HL-60 (cell line): ENCODE results near the gene PLCB1.

Source experiments
- DNase-seq, 2 experiments: peaks; one replicate each; pipeline ENCODE4 v3.0.0-alpha.2; 2010 to 2020; ENCODE audit warnings: low read depth in 1 of 2, low spot score in 1 of 2
- H3K27ac ChIP-seq: fragments of 250-450 bp; sonication (Bioruptor Pico); replicated peaks from 2 replicates; pipeline ENCODE4 v1.5.1; 2020; ENCODE audit warnings: mild to moderate bottlenecking, moderate library complexity
- H3K27me3 ChIP-seq: fragments of 250-450 bp; sonication (Bioruptor Pico); 2 replicates; pipeline ENCODE4 v1.5.1; 2021; ENCODE audit warnings: mild to moderate bottlenecking, moderate library complexity; ENCODE audit not compliant: insufficient read depth, poor library complexity, severe bottlenecking
- H3K4me3 ChIP-seq: replicated peaks from 2 replicates; pipeline ENCODE4 v1.5.1; 2011; ENCODE audit warnings: mild to moderate bottlenecking, control low read depth, low read length; ENCODE audit not compliant: insufficient read depth
- GABPA ChIP-seq: IDR thresholded peaks from 2 replicates; pipeline ENCODE4 v1.6.1; 2012; ENCODE audit warnings: low read depth
- POLR2AphosphoS5 ChIP-seq: IDR thresholded peaks from 2 replicates; pipeline ENCODE4 v1.6.1; 2012; ENCODE audit warnings: low read depth
- SPI1 ChIP-seq: IDR thresholded peaks from 2 replicates; pipeline ENCODE4 v1.6.1; 2012; ENCODE audit warnings: low read depth, mild to moderate bottlenecking, borderline replicate concordance
- TF ChIP-seq, protein P1 (sequence below): IDR thresholded peaks from one replicate; pipeline ENCODE4 v1.5.1; 2011; ENCODE audit warnings: low read length, control low read depth, inconsistent platforms; ENCODE audit not compliant: insufficient read depth
- TF ChIP-seq, protein P2 (sequence below): IDR thresholded peaks from 2 replicates; pipeline ENCODE4 v1.6.1; 2012; ENCODE audit warnings: low read depth; ENCODE audit not compliant: insufficient replicate concordance

Gene PLCB1

DNA sequence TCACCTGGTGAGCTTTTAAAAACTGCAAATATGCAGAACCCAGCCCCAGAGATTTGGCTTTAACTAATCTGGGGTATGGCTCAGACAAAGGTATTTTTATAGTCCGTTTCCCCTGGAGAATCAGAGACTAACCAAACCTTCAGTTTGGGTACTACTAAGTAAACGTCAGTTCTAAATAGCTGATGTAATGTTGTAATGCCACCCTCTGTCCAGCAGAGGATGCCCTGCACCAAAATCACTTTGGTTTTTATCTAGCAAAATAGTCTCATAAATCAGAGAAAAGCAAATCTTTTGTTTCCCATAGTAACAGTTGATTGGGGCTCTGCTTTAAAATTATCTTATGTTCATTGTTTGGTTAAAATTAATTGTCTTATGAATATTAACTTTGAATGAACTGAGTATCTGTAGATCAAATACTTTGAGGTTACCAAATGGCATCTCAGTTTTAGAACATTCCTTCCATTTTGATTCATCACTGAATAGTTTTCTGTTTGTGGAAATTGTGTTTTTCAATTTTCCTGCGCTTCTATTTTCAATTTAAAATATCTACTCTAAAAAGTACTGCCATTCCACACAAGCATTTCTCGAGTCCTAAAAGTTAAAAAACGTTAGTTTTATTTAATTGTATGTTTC, 658.5 kb downstream of the PLCB1 start:
- peak in 1 of 2 experiments; percentile 6 for DNase-seq
- no peaks in the 10 kb centered on the region for H3K27me3 ChIP-seq
- no peak overlapping the region for H3K27ac ChIP-seq
- no peak for TF ChIP-seq SPI1
- TF ChIP-seq, protein P1, sequence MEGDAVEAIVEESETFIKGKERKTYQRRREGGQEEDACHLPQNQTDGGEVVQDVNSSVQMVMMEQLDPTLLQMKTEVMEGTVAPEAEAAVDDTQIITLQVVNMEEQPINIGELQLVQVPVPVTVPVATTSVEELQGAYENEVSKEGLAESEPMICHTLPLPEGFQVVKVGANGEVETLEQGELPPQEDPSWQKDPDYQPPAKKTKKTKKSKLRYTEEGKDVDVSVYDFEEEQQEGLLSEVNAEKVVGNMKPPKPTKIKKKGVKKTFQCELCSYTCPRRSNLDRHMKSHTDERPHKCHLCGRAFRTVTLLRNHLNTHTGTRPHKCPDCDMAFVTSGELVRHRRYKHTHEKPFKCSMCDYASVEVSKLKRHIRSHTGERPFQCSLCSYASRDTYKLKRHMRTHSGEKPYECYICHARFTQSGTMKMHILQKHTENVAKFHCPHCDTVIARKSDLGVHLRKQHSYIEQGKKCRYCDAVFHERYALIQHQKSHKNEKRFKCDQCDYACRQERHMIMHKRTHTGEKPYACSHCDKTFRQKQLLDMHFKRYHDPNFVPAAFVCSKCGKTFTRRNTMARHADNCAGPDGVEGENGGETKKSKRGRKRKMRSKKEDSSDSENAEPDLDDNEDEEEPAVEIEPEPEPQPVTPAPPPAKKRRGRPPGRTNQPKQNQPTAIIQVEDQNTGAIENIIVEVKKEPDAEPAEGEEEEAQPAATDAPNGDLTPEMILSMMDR, result peak; percentile 97
- H3K4me3 ChIP-seq, result no peak overlapping the region

DNA sequence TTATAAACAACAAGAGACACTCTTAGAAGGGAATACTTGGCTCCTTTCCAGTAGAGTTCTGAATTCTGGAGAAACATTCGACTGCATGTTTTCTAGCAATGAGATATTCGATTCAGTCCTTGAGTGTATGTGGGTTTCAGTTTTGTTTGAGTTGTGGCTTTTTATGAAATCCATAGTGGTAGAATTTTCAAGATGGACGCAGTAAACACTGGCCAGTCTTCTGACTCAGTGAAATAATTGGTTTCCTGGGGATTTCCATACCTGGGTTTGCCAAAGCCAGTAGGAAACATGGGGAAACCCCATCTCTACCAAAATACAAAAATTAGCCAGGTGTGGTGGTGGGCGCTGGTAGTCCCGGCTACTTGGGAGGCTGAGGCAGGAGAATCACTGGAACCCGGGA, 663.3 kb downstream of the PLCB1 start:
- Histone ChIP-seq H3K27ac (no peak overlapping the region), H3K27me3 (no peaks in the 10 kb centered on the region), H3K4me3 (no peak overlapping the region)
- TF ChIP-seq GABPA (no peak), SPI1 (no peak), POLR2AphosphoS5 (no peak)
- TF ChIP-seq, protein P2, sequence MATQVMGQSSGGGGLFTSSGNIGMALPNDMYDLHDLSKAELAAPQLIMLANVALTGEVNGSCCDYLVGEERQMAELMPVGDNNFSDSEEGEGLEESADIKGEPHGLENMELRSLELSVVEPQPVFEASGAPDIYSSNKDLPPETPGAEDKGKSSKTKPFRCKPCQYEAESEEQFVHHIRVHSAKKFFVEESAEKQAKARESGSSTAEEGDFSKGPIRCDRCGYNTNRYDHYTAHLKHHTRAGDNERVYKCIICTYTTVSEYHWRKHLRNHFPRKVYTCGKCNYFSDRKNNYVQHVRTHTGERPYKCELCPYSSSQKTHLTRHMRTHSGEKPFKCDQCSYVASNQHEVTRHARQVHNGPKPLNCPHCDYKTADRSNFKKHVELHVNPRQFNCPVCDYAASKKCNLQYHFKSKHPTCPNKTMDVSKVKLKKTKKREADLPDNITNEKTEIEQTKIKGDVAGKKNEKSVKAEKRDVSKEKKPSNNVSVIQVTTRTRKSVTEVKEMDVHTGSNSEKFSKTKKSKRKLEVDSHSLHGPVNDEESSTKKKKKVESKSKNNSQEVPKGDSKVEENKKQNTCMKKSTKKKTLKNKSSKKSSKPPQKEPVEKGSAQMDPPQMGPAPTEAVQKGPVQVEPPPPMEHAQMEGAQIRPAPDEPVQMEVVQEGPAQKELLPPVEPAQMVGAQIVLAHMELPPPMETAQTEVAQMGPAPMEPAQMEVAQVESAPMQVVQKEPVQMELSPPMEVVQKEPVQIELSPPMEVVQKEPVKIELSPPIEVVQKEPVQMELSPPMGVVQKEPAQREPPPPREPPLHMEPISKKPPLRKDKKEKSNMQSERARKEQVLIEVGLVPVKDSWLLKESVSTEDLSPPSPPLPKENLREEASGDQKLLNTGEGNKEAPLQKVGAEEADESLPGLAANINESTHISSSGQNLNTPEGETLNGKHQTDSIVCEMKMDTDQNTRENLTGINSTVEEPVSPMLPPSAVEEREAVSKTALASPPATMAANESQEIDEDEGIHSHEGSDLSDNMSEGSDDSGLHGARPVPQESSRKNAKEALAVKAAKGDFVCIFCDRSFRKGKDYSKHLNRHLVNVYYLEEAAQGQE, result no peak
- TF ChIP-seq, protein P1, result no peak
- no peak for DNase-seq

DNA sequence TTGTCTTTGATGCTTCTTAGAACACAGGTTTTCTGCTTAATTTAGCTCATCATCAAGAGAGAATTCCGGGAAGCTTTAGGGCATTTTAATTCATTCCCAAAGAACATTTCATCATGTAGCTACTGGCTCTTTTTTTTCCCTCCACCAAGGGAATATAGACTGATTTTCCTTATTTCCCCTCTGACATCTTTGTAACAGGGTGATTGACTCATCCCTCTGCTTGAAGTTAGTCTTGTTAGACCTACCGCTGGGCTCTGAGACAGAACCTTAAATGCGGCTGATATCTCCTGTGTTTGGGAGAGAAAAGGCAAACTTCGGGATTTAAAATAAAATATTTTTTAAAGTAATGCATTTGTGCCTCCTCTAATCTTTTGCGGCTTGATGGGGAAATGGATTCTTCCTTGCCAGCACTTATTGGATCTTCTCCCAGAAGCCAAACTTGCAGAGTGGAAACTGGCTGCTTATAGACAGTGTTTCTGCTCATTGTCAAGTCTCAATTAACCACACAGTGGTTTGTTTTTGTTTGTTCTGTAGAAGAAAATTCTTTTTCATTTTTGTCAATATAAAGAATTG, 664.1 kb downstream of the PLCB1 start:
- Histone ChIP-seq H3K27me3 (no peaks in the 10 kb centered on the region), H3K27ac (no peak overlapping the region), H3K4me3 (no peak overlapping the region)
- DNase-seq, result no peak
- no peak for TF ChIP-seq SPI1
- TF ChIP-seq, protein P2, result no peak

DNA sequence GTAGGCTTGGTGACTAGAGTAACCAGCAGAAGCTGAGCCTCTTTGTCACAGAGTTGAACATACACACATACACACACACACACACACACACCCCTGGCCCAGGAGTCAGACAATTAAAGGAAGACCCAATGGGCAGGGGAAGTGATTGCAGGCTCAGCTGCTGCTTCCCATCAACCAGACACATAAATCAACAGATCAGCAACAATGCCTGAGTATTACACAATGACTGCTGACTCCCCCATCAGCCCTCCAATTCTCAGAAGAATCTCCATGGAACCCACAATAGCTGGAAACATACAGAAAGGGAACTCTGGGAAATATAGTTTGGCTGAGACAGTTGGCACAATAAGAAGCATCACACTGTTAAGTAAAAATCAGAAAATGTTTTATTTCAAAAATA, 666.4 kb downstream of the PLCB1 start:
- H3K4me3 ChIP-seq, result no peak overlapping the region
- H3K27me3 ChIP-seq, result no peaks in the 10 kb centered on the region
- no peak overlapping the region for H3K27ac ChIP-seq
- TF ChIP-seq POLR2AphosphoS5 (no peak), SPI1 (no peak), GABPA (no peak)
- TF ChIP-seq, protein P2, result no peak
- TF ChIP-seq, protein P1, result no peak
- no peak for DNase-seq
